Gastroesophageal sphincter (tissue), 4 donors: Measurements from ENCODE around the gene CCNK. TPM values are rescaled to one million over a fixed set of nuclear protein-coding genes. Genes with fewer than 3 reads are reported as not detected.

ENCODE experiments used
- ATAC-seq: fragments of 150-250 bp; one replicate; pipeline ENCODE4 v1.9.1; 2016; ENCODE audit warnings: mild to moderate bottlenecking, moderate library complexity
- H3K27ac ChIP-seq, 4 donors: fragments of 200-600 bp; sonication (generic) in 3 of 4; 1 replicate in 3 of 4; 2 replicates in 1 of 4; pipeline ENCODE4 v1.5.1; 2016 to 2019
- H3K27me3 ChIP-seq: fragments of 200-600 bp; sonication (generic); one replicate; pipeline ENCODE4 v1.5.1; 2019
- H3K36me3 ChIP-seq, 2 donors: fragments of 200-600 bp; sonication (generic); one replicate each; pipeline ENCODE4 v1.5.1; 2019; ENCODE audit warnings: control low read depth in 1 of 2
- H3K4me1 ChIP-seq, 3 donors: fragments of 200-600 bp; sonication (generic); 1 replicate in 2 of 3; 2 replicates in 1 of 3; pipeline ENCODE4 v1.5.1; 2016 to 2019; ENCODE audit warnings: control low read depth in 2 of 3
- H3K4me3 ChIP-seq, 2 donors: fragments of 200-600 bp; sonication (generic); one replicate each; pipeline ENCODE4 v1.5.1; 2019; ENCODE audit warnings: mild to moderate bottlenecking in 1 of 2, moderate library complexity in 1 of 2
- H3K9me3 ChIP-seq, 3 donors: fragments of 200-600 bp; sonication (generic); one replicate each; pipeline ENCODE4 v1.5.1; 2017 to 2019; ENCODE audit warnings: control low read depth in 2 of 3
- CTCF ChIP-seq, 4 experiments: fragments of 200-600 bp in 2 of 4; fragments of 450-650 bp in 2 of 4; sonication (generic) in 1 of 4; IDR thresholded peaks; one replicate each; pipeline ENCODE4 v1.5.1; 2017 to 2019; ENCODE audit warnings: antibody characterized with exemption in 4 of 4, mild to moderate bottlenecking in 2 of 4, moderate library complexity in 2 of 4
- EP300 ChIP-seq: sonication (generic); formaldehyde crosslinking; IDR thresholded peaks from one replicate; pipeline ENCODE4 v1.6.1; 2017; ENCODE audit warnings: antibody characterized with exemption, mild to moderate bottlenecking
- POLR2A ChIP-seq, 2 donors: fragments of 450-650 bp; IDR thresholded peaks; one replicate each; pipeline ENCODE4 v1.6.1; 2017; ENCODE audit warnings: antibody characterized with exemption in 2 of 2, mild to moderate bottlenecking in 2 of 2, moderate library complexity in 1 of 2
- POLR2AphosphoS5 ChIP-seq: sonication (generic); formaldehyde crosslinking; IDR thresholded peaks from one replicate; pipeline ENCODE4 v1.6.1; 2017; ENCODE audit warnings: antibody characterized with exemption
- WGBS, 2 donors: methylation state at CpG; one replicate each; pipeline ENCODE4 v1.1.5; 2018; ENCODE audit warnings: low coverage in 1 of 2; 5-methylcytosine and 5-hydroxymethylcytosine counted together
- total RNA-seq, 4 donors: library from RNA; depleted of rRNA; stranded (reverse); fragments of >200 nt; gene quantifications; one replicate each; pipeline ENCODE4 v1.1.0, GENCODE V29; 2016

The CCNK gene
- total RNA-seq, 4 donors from 2014 or later, result 17.1 to 26.8 (median 20.7) TPM

GRCh38 chr14:99554184-99554583 lies 73.0 kb downstream of the CCNK start:
- Histone ChIP-seq H3K4me1 (peaks cover 0 to 80% (median 27%) of the 10 kb centered on the region in 3 donors), H3K36me3 (no peaks in the 10 kb centered on the region), H3K4me3 (no peak overlapping the region), H3K27me3 (no peaks in the 10 kb centered on the region), H3K27ac (peak overlapping the region in 3 of 4 donors; percentile 68 to 86 (median 85)), H3K9me3 (no peaks in the 10 kb centered on the region)
- no CpG with 5 or more reads among the region's 12 CpGs for WGBS, 2 donors
- TF ChIP-seq CTCF (IDR thresholded peaks at IDR 0.05) (no peak), POLR2AphosphoS5 (no peak), POLR2A (IDR thresholded peaks at IDR 0.05) (no peak), EP300 (no peak)
- peak; percentile 48 for ATAC-seq

- no peaks in the 10 kb centered on the region for H3K36me3 ChIP-seq
- H3K9me3 ChIP-seq, result no peaks in the 10 kb centered on the region
- 30% methylated on average over 2 of the region's 9 CpGs; no CpG with 5 or more reads in 1 of the 2 donors for WGBS, 2 donors
- no peaks in the 10 kb centered on the region for H3K27me3 ChIP-seq
- peak; percentile 85 for TF ChIP-seq POLR2AphosphoS5
- no peak for TF ChIP-seq CTCF (IDR thresholded peaks at IDR 0.05)
- peaks cover 0 to 80% (median 27%) of the 10 kb centered on the region in 3 donors for H3K4me1 ChIP-seq
- peak; percentile 35 for ATAC-seq
- peak overlapping the region; percentile 13 to 86 (median 76) for H3K27ac ChIP-seq
- H3K4me3 ChIP-seq, result no peak overlapping the region
These were observed 73.7 kb downstream of the CCNK start for GRCh38 chr14:99554757-99555531.

- peaks cover 4 to 80% (median 41%) of the 10 kb centered on the region in 3 donors for H3K4me1 ChIP-seq
- TF ChIP-seq CTCF (IDR thresholded peaks at IDR 0.05) (no peak), POLR2AphosphoS5 (no peak), EP300 (no peak), POLR2A (IDR thresholded peaks at IDR 0.05) (no peak)
- H3K4me3 ChIP-seq, result no peak overlapping the region
- 91% methylated on average over 6 to 7 of the region's 10 CpGs for WGBS, 2 donors
- ATAC-seq, result no peak
- no peaks in the 10 kb centered on the region for H3K9me3 ChIP-seq
- no peaks in the 10 kb centered on the region for H3K27me3 ChIP-seq
- peak overlapping the region in 3 of 4 donors; percentile 68 to 86 (median 85) for H3K27ac ChIP-seq
- no peaks in the 10 kb centered on the region for H3K36me3 ChIP-seq
These were observed 75.1 kb downstream of the CCNK start for GRCh38 chr14:99556134-99556791.

GRCh38 chr14:99559286-99559990 lies 78.2 kb downstream of the CCNK start:
- no peak for ATAC-seq
- Histone ChIP-seq H3K27ac (peak overlapping the region; percentile 63 to 93 (median 86)), H3K27me3 (no peaks in the 10 kb centered on the region), H3K4me3 (no peak overlapping the region), H3K9me3 (no peaks in the 10 kb centered on the region), H3K36me3 (no peaks in the 10 kb centered on the region), H3K4me1 (peaks cover 17 to 80% (median 47%) of the 10 kb centered on the region in 3 donors)
- 55 to 56% methylated on average over 9 to 12 of the region's 16 CpGs for WGBS, 2 donors
- TF ChIP-seq CTCF (IDR thresholded peaks at IDR 0.05) (peak in 1 of 4 experiments; percentile 16), EP300 (no peak), POLR2AphosphoS5 (peak; percentile 18)
